Duodenal mucosa (tissue), 2 donors: ENCODE measurements around the gene TCFL5.

Source experiments
- H3K27ac ChIP-seq: one replicate; pipeline ENCODE4 v1.7.0; 2013; ENCODE audit warnings: low read depth, low read length
- H3K27me3 ChIP-seq, 2 donors: one replicate each; pipeline ENCODE4 v1.7.0; 2013; ENCODE audit warnings: low read length in 2 of 2, control low read depth in 1 of 2; ENCODE audit not compliant: insufficient read depth in 2 of 2, control insufficient read depth in 1 of 2
- H3K36me3 ChIP-seq, 2 donors: one replicate each; pipeline ENCODE4 v1.7.0; 2013; ENCODE audit warnings: low read length in 2 of 2, control low read depth in 1 of 2; ENCODE audit not compliant: insufficient read depth in 2 of 2, control insufficient read depth in 1 of 2
- H3K4me1 ChIP-seq, 2 donors: one replicate each; pipeline ENCODE4 v1.7.0; 2013; ENCODE audit warnings: low read length in 2 of 2, control low read depth in 1 of 2; ENCODE audit not compliant: insufficient read depth in 2 of 2, control insufficient read depth in 1 of 2
- H3K4me3 ChIP-seq, 2 donors: one replicate each; pipeline ENCODE4 v1.7.0; 2013; ENCODE audit warnings: low read length in 2 of 2, low read depth in 1 of 2
- H3K9ac ChIP-seq, 2 donors: one replicate each; pipeline ENCODE4 v1.7.0; 2013; ENCODE audit warnings: low read length in 2 of 2, low read depth in 1 of 2
- H3K9me3 ChIP-seq, 2 donors: one replicate each; pipeline ENCODE4 v1.7.0; 2013; ENCODE audit warnings: low read length in 2 of 2, control low read depth in 1 of 2; ENCODE audit not compliant: control insufficient read depth in 1 of 2

The TCFL5 gene

DNA sequence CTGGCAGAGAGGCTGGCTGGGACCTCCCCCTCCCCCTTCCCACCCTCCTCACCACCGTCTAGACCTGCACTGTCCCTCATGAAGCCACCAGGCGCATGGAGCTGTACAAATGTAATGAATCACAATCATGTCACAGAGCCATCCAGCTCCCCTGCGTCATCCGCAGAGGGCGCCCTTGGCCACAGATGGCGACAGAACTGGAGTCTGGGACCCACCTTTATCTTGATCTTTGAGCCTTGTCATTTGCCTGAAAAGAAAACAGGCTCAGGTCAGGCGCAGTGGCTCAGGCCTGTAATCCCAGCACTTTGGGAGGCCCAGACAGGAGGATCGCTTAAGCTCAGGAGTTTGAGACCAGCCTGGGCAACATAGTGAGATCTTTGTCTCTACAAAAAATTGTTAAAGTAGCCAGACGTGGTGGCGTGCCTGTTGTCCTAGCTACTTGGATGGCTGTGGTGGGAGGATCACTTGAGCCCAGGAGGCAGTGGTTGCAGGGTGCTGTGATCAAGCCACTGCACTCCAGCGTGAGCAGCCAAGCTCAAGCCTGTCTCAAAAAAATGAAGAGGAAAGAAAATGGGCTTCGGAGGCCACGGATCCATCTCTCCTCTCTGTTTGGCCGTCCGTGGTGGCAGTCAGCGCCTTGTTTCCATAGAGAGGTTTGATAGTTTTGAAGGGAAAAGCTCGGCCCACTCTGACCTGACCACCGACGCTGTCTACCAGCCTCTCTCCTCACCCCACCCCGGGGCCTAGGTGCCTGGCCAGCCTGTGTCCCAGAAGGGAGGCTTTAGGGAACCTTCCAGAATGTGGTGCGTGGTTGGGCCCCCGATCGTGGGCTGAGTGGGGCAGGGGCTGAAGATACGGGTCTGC is 38.6 kb downstream of the TCFL5 start:
- H3K27ac ChIP-seq, result no peak overlapping the region
- peaks cover 8 to 11% of the 10 kb centered on the region in 2 donors for H3K27me3 ChIP-seq
- no peaks in the 10 kb centered on the region for H3K36me3 ChIP-seq
- H3K4me3 ChIP-seq, result no peak overlapping the region
- H3K9ac ChIP-seq, result no peak overlapping the region
- H3K9me3 ChIP-seq, result no peaks in the 10 kb centered on the region
- peaks cover 16 to 21% of the 10 kb centered on the region in 2 donors for H3K4me1 ChIP-seq

DNA sequence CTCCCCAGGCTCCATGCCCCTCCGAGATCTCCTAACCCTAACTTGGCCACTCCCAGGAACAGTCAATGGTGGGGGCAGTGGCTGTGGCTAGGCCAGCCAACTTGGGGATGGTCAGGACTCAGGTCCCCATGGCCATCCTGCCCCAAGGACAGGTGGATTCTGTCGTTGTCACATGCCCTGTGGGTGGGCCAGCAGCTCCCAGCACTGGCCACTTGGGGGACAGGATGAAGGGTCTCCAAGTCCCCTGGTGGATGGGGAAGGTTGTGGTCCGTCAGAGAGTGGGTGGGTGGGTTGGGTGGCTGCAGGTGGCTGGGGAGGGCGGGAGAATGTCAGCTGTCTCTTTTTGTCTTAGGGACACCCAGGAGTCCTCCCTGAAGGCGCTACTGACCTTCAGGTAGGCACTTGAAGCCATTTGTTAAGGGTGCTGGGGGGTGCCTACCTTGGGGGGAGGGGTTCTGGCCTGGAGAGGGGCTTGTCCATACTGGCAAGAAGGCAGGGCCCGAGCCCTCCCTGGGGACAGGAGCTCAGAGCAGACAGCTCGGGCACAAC is 39.3 kb downstream of the TCFL5 start:
- Histone ChIP-seq H3K9ac (no peak overlapping the region), H3K9me3 (no peaks in the 10 kb centered on the region), H3K4me1 (peaks cover 16 to 21% of the 10 kb centered on the region in 2 donors)

DNA sequence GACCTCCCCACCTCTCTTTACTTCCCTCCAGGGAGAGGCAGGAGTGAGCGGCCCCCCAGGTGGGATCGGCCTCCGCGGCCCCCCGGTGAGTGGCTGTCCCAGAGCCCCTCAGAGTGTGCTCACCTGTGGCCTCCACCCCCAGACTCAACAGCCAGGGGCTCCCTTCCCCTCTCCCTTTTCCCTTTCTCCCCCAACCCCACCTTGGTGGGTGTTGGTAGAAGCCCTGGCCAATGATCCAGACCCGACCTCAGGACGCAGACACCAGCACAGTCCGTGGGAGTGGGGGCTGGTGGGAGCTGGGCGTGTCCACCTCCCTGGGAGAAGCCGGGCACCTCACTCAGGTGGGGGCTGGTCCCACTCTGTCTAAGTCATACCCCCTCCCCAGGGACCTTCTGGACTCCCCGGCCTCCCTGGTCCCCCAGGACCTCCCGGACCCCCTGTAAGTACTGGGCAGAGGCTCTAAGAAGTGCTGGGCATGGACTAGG is 39.9 kb downstream of the TCFL5 start:
- Histone ChIP-seq H3K4me1 (peaks cover 16 to 21% of the 10 kb centered on the region in 2 donors), H3K27me3 (peaks cover 15% of the 10 kb centered on the region in 2 donors), H3K4me3 (no peak overlapping the region), H3K36me3 (no peaks in the 10 kb centered on the region), H3K9ac (no peak overlapping the region), H3K27ac (no peak overlapping the region), H3K9me3 (no peaks in the 10 kb centered on the region)

More for the DNA sequence above, 39.3 kb downstream of the TCFL5 start:
- no peak overlapping the region for H3K4me3 ChIP-seq
- no peak overlapping the region for H3K27ac ChIP-seq
- H3K27me3 ChIP-seq, result peaks cover 15% of the 10 kb centered on the region in 2 donors
- H3K36me3 ChIP-seq, result no peaks in the 10 kb centered on the region

DNA sequence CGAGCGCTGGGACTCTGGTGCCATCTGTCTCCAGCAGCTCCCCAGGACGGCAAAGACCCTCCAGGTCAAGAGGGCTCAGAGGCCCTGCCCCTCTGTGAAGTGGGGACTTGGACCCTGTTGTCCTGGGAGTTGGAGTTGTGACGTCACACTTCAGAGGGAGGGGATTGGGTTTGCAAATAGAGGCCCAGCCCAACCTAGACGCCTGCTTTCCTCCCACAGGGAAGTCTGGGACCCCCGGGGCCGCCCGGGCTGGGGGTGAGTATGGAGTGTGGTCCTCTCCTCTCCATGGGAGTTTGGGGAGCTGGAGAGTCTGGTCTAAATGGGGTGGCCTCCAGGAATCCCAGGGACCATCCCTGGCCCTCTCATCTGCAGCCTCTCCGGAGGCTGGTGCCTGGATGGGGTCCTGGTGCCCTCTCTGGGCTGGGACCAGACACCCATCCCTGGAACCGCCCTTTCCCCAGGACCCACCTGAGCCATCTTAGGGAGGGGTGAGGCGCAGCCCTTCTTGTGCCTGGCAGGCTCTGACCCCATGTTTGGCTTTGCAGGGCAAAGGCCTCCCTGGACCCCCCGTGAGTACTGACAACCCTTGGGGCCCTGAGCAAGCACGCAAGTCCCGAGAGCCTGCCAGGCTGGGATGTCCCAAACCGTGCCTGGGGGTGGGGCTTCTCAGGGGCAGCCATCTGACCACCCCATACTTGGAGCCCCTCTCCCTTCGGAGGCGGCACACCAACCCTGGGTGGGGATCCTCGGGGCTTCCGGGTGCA is 40.5 kb downstream of the TCFL5 start:
- Histone ChIP-seq H3K36me3 (no peaks in the 10 kb centered on the region), H3K9me3 (no peaks in the 10 kb centered on the region), H3K27ac (no peak overlapping the region), H3K27me3 (peaks cover 20% of the 10 kb centered on the region in 2 donors), H3K9ac (no peak overlapping the region), H3K4me1 (peaks cover 21% of the 10 kb centered on the region in 2 donors), H3K4me3 (no peak overlapping the region)

DNA sequence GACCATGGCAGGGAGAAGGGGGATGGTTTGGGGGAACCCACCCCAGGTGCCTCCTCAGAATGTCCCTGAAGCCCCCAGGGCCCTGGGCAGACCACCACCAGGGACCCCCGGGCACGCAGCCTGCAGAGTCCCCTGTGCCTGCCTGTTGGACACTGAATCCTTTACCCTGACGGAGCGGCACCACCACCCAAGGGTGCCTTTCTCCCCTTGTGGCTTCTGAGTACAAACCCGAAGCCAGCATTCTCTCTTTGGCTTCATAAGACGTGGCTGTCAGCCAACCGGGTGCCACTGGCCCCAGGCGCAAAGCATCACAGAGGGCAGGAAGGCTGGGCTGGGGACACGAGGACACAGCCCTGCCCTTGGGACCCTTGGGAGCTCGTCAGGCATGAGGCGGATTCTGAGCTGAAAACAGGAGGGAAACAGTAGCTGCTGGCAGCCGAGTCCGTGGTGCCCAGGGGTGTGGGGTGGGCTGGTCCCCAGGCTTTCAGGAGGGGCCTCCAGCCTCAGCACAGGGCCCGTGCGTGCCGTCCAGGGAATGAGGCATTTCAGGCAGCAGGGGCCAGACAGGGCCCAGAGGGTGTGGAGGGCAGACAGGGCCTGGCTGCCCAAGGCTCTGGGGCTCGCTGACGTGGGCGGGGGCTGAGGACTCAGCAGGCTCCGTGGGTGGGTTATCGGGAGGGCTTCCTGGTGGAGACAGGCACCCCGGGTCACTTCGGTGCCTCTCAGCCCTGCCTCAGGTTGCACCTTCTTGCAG is 41.2 kb downstream of the TCFL5 start:
- H3K27me3 ChIP-seq, result peaks cover 27% of the 10 kb centered on the region in 2 donors
- no peak overlapping the region for H3K27ac ChIP-seq
- H3K9ac ChIP-seq, result no peak overlapping the region

DNA sequence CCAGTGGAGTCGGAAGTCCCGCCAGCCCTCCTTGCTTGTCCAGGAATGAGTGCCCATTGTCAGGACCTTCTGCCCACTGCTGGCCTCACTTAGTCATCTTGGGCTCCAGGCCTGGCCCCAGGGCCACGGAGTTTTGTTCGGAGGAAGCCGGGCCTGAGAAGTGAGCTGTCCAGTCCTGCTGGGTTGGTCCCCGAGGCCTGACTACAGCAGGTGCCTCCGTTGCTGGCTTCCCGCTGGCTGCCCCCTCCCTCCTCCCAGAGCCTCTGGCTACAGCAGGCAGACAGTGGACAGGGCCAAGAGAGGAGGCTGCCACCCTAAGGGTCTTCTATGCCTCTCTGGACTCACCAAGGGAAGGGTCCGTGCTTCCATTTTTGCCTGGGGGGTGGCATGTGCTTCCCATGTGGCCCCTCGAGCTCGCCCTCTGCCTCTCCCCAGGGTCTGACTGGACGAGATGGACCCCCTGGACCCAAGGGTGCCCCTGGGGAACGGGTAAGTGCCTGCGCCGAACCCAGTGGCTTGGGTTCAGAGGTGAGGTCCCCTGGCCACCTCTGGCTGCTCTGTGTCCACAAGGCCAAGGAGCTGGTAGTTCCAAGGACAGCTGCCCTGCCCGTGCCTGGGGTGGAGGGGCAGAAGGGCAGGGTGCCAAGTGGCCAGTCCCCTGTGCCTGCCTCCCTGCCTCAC is 42.0 kb downstream of the TCFL5 start:
- Histone ChIP-seq H3K4me3 (no peak overlapping the region), H3K9ac (no peak overlapping the region), H3K27me3 (peaks cover 35% of the 10 kb centered on the region in 2 donors), H3K4me1 (peaks cover 21 to 32% of the 10 kb centered on the region in 2 donors), H3K36me3 (no peaks in the 10 kb centered on the region), H3K9me3 (no peaks in the 10 kb centered on the region), H3K27ac (no peak overlapping the region)

More for the DNA sequence above, 41.2 kb downstream of the TCFL5 start:
- no peaks in the 10 kb centered on the region for H3K9me3 ChIP-seq
- no peaks in the 10 kb centered on the region for H3K36me3 ChIP-seq
- H3K4me1 ChIP-seq, result peaks cover 21 to 28% of the 10 kb centered on the region in 2 donors
- H3K4me3 ChIP-seq, result no peak overlapping the region

DNA sequence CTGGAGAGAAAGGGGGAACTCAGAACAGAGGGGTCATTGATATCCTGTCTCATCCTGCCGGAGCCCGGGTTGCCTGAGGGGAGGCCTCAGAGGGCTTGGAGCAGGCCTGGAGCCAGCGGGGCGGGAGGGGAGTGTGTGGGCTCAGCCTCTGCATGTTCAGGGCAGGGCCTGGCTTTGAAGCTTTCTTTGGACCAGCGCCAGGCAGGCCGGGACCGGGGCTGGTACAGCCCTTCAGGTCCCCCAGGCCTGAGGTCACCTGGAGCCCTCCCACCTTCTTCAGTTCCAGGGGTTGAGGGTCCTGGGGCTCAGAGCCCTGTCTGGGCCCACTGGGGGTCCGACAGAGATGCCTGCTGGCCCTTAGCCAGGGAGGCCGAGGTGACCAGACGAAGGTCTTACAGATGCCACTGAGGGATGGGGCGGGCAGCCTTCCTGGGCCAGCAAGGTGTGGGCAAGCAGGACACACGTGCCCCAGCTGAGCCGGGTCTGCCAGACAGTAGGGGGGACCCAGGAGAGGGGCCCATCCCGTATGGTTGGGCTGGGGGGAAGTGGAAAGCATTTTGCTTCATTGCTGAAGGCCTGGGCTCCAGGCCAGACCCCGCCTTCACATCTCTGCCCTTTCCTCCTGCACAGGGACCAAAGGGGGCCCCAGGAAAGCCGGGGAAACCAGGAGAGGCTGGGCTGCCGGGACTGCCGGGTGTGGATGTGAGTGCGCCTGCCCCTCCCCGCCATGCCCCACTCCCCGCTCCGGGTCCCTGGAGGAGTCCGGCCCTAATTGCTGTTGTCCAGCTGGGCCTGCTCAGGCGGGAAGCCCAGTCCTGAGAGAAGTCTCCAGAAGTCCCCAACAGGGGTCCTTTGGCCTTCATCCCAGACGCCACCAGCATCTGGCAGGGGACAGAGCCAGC is 42.8 kb downstream of the TCFL5 start:
- H3K36me3 ChIP-seq, result no peaks in the 10 kb centered on the region
- H3K27ac ChIP-seq, result no peak overlapping the region
- no peaks in the 10 kb centered on the region for H3K9me3 ChIP-seq
- H3K27me3 ChIP-seq, result peaks cover 37 to 40% of the 10 kb centered on the region in 2 donors
- H3K4me1 ChIP-seq, result peaks cover 15 to 26% of the 10 kb centered on the region in 2 donors
- no peak overlapping the region for H3K4me3 ChIP-seq
- no peak overlapping the region for H3K9ac ChIP-seq

DNA sequence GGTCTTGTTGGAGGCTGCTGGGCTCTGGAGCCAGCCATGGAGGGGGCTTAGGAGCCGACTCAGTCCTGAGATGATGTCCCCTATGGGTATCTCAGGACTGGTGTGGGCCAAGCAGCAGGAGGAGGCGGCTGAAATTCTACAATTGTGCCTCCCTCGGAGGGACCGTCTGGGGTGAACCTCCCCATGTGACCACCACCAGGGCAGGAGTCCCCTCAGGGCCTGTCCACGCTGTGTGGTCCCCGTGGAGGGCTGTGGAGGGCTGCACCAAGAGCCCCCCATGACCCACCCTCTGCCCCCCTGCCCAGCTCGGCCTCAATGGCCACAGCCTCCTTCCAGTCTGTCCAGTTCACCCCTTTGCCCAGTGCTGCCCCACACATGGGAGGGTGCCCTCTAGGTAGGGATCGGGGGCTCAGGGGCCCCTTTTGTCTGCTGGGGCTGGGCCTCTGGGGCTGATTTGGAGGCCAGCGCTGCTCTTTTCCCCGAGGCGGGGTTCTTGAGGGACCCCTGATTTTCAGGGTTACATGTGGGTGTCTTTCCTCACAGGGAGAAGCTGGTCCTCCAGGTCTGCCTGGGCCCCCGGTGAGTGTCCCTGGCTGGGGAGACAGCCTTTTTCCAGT is 43.5 kb downstream of the TCFL5 start:
- Histone ChIP-seq H3K4me1 (peaks cover 15 to 26% of the 10 kb centered on the region in 2 donors), H3K9me3 (no peaks in the 10 kb centered on the region), H3K4me3 (no peak overlapping the region), H3K27me3 (peaks cover 37 to 40% of the 10 kb centered on the region in 2 donors), H3K9ac (no peak overlapping the region), H3K27ac (no peak overlapping the region), H3K36me3 (no peaks in the 10 kb centered on the region)
